A673 (cell line): ENCODE measurements around the gene PACS2. TPM values are rescaled to one million over a fixed set of nuclear protein-coding genes. Genes with fewer than 3 reads are reported as not detected.

Experiments
- BruUV-seq: library from RNA; stranded (reverse); fragments of 400-500 nt; replicated peaks from 2 replicates; lab custom pipeline; 2021; lab: Mats Ljungman, UMichigan
- CTCF ChIA-PET: fragments of 300-600 bp; sonication (Branson Sonifier 250); formaldehyde crosslinking; loops from one replicate; lab custom pipeline; 2022; ENCODE audit warnings: antibody characterized with exemption; lab: Charles Lee
- POLR2A ChIA-PET: fragments of 300-600 bp; sonication (Branson Sonifier 250); formaldehyde crosslinking; loops from one replicate; lab custom pipeline; 2022; ENCODE audit warnings: antibody characterized with exemption; ENCODE audit not compliant: low non-redundant PET; lab: Charles Lee
- DNase-seq: peaks from one replicate; pipeline ENCODE4 v3.0.0-alpha.2; 2015; ENCODE audit warnings: low spot score
- H3K27ac ChIP-seq: fragments of 200-600 bp; sonication (generic); 2 replicates; pipeline ENCODE4 v1.5.1; 2016; ENCODE audit warnings: mixed run types, low read depth, mild to moderate bottlenecking, mixed read lengths, antibody characterized with exemption, low read length; ENCODE audit not compliant: poor library complexity, severe bottlenecking
- H3K27me3 ChIP-seq: fragments of 200-600 bp; sonication (generic); replicated peaks from 2 replicates; pipeline ENCODE4 v1.6.1; 2017; ENCODE audit warnings: mixed run types, low read depth, mild to moderate bottlenecking, mixed read lengths, antibody characterized with exemption, low read length; ENCODE audit not compliant: insufficient read depth, poor library complexity
- H3K36me3 ChIP-seq: fragments of 200-600 bp; sonication (generic); 2 replicates; pipeline ENCODE4 v1.6.1; 2016; ENCODE audit warnings: mixed run types, mild to moderate bottlenecking, mixed read lengths, antibody characterized with exemption, low read length; ENCODE audit not compliant: insufficient read depth, poor library complexity, severe bottlenecking
- H3K4me1 ChIP-seq: fragments of 200-600 bp; sonication (generic); 2 replicates; pipeline ENCODE4 v1.6.1; 2017; ENCODE audit warnings: mixed run types, mild to moderate bottlenecking, mixed read lengths, antibody characterized with exemption, low read length; ENCODE audit not compliant: insufficient read depth, poor library complexity, severe bottlenecking
- H3K4me3 ChIP-seq: fragments of 200-600 bp; sonication (generic); 2 replicates; pipeline ENCODE4 v1.5.1; 2016; ENCODE audit warnings: low read depth, mixed run types, mild to moderate bottlenecking, mixed read lengths, low read length; ENCODE audit not compliant: poor library complexity, severe bottlenecking
- H3K9me3 ChIP-seq: fragments of 200-600 bp; sonication (generic); 2 replicates; pipeline ENCODE4 v1.6.1; 2016; ENCODE audit warnings: mixed run types, low read depth, mild to moderate bottlenecking, mixed read lengths, antibody characterized with exemption, low read length; ENCODE audit not compliant: poor library complexity, severe bottlenecking
- CTCF ChIP-seq: fragments of 300-800, 200-600 bp; sonication (generic); conservative IDR thresholded peaks from 2 replicates; pipeline ENCODE4 v1.5.1; 2017; ENCODE audit warnings: low read depth, mild to moderate bottlenecking, antibody characterized with exemption, low read length, moderate library complexity, mixed read lengths
- EZH2 ChIP-seq: fragments of 200-600 bp; sonication (generic); IDR thresholded peaks from 2 replicates; pipeline ENCODE4 v1.6.1; 2017; ENCODE audit warnings: borderline replicate concordance, low read depth, mild to moderate bottlenecking, mixed read lengths, antibody characterized with exemption, low read length; ENCODE audit not compliant: poor library complexity, severe bottlenecking
- intact Hi-C: fragments of 100-400 bp; cut with micrococcal nuclease; formaldehyde crosslinking; loops from one replicate; pipeline ENCODE4 v1.10.0; 2022; ENCODE audit not compliant: unreplicated experiment
- total RNA-seq: library from RNA; stranded (reverse); gene quantifications from 2 replicates; pipeline ENCODE4 v1.2.3, GENCODE V29; 2021

The PACS2 gene
- total RNA-seq, 1 experiment from 2014 or later, result 52.5 TPM

- Histone ChIP-seq H3K27ac (no peak overlapping the region), H3K36me3 (no peaks in the 10 kb centered on the region), H3K27me3 (no peaks in the 10 kb centered on the region), H3K9me3 (peaks cover 4% of the 10 kb centered on the region), H3K4me3 (no peak overlapping the region), H3K4me1 (no peaks in the 10 kb centered on the region)
- CTCF ChIA-PET, result no interaction called here
- DNase-seq, result no peak
- POLR2A ChIA-PET, result no interaction called here
- TF ChIP-seq EZH2 (no peak), CTCF (no peak)
- no TSS peak for BruUV-seq
- intact Hi-C loops, result no loop called here
These were observed 31.6 kb downstream of the PACS2 start for GRCh38 chr14:105346200-105346533.

GRCh38 chr14:105346876-105347586, 32.5 kb downstream of the PACS2 start:
- POLR2A ChIA-PET, result interaction anchor here (0.6 kb wide), 1 partner anchor 306 kb away, joined by 3 read pairs; no protein-coding TSS in a partner anchor
- peaks cover 4% of the 10 kb centered on the region for H3K4me1 ChIP-seq
- BruUV-seq, result no TSS peak

GRCh38 chr14:105347587-105347968, 33.0 kb downstream of the PACS2 start:
- DNase-seq, result no peak
- no TSS peak for BruUV-seq
- intact Hi-C loops, result no loop called here
- no peaks in the 10 kb centered on the region for H3K36me3 ChIP-seq
- H3K4me3 ChIP-seq, result no peak overlapping the region
- peaks cover 8% of the 10 kb centered on the region for H3K4me1 ChIP-seq
- no peak overlapping the region for H3K27ac ChIP-seq
- ChIA-PET POLR2A (no interaction called here), CTCF (no interaction called here)
- H3K27me3 ChIP-seq, result no peaks in the 10 kb centered on the region
- TF ChIP-seq EZH2, result no peak
- TF ChIP-seq CTCF, result no peak
- peaks cover 4% of the 10 kb centered on the region for H3K9me3 ChIP-seq

More at GRCh38 chr14:105346876-105347586, 32.5 kb downstream of the PACS2 start:
- intact Hi-C loops, result no loop called here
- H3K27ac ChIP-seq, result no peak overlapping the region
- DNase-seq, result no peak
- CTCF ChIA-PET, result no interaction called here
- H3K36me3 ChIP-seq, result no peaks in the 10 kb centered on the region
- TF ChIP-seq EZH2 (no peak), CTCF (no peak)
- peaks cover 4% of the 10 kb centered on the region for H3K9me3 ChIP-seq
- no peak overlapping the region for H3K4me3 ChIP-seq
- no peaks in the 10 kb centered on the region for H3K27me3 ChIP-seq
